Stimulated activated CD8-positive, alpha-beta memory T cell treated with anti-CD3 and anti-CD28 coated beads, Interleukin-7, amount 100 ng/mL, for 1 hour (primary cell): ENCODE data around the gene PTGDS.

Experiments
- DNase-seq, 2 donors: peaks; one replicate each; pipeline ENCODE4 v3.0.0-alpha.2; 2020; ENCODE audit warnings: low read depth in 2 of 2

PTGDS gene

GRCh38 chr9:136977223-136977622 lies at the start of gene PTGDS:
PTGDS (plus strand) TSS chr9:136977504; CDS start chr9:136977579, 75 bp downstream.
- no peak for DNase-seq

- no peak for DNase-seq
Observed at GRCh38 chr9:136928591-136928990, 48.7 kb upstream of the PTGDS start.

GRCh38 chr9:136930014-136930413 lies 47.3 kb upstream of the PTGDS start:
- DNase-seq: no peak

GRCh38 chr9:136931611-136932130 lies 45.6 kb upstream of the PTGDS start:
- no peak for DNase-seq

- no peak for DNase-seq
Observed at GRCh38 chr9:136934277-136934676, 43.0 kb upstream of the PTGDS start.

GRCh38 chr9:136935651-136936050 lies 41.7 kb upstream of the PTGDS start:
- DNase-seq: no peak

- DNase-seq: no peak
Observed at GRCh38 chr9:136936645-136937170, 40.6 kb upstream of the PTGDS start.

GRCh38 chr9:136937186-136938001 lies 39.9 kb upstream of the PTGDS start:
- no peak for DNase-seq

- no peak for DNase-seq
Observed at GRCh38 chr9:136939431-136939995, 37.8 kb upstream of the PTGDS start.

- no peak for DNase-seq
Observed at GRCh38 chr9:136939996-136940525, 37.2 kb upstream of the PTGDS start.

GRCh38 chr9:136940526-136941230 lies 36.6 kb upstream of the PTGDS start:
- DNase-seq: no peak

- DNase-seq: no peak
Observed at GRCh38 chr9:136941231-136942111, 35.8 kb upstream of the PTGDS start.

- DNase-seq: no peak
Observed at GRCh38 chr9:136942112-136942880, 35.0 kb upstream of the PTGDS start.

GRCh38 chr9:136942881-136943230 lies 34.4 kb upstream of the PTGDS start:
- no peak for DNase-seq

- no peak for DNase-seq
Observed at GRCh38 chr9:136943291-136944211, 33.8 kb upstream of the PTGDS start.

GRCh38 chr9:136944212-136944518 lies 33.1 kb upstream of the PTGDS start:
- DNase-seq: no peak

- DNase-seq: peak; percentile 89
Observed at GRCh38 chr9:136944519-136945332, 32.6 kb upstream of the PTGDS start, which contains the start of the genes C8G and FBXW5. C8G (plus strand) TSS chr9:136945243; CDS start chr9:136945321, 78 bp downstream. FBXW5 (minus strand) TSS chr9:136944738; CDS start chr9:136944083, 655 bp downstream.
